ENCODE measurements around the gene OR4E2.
"Not testable (repeated sequence)": the region's sequence is repeated elsewhere in the genome, so short reads cannot be mapped to it uniquely, and the experiment has no call there.

The OR4E2 gene

GRCh38 chr14:21698538-21698937 is 44.9 kb downstream of the OR4E2 start:
- DNase-seq: not testable (repeated sequence)

DNA sequence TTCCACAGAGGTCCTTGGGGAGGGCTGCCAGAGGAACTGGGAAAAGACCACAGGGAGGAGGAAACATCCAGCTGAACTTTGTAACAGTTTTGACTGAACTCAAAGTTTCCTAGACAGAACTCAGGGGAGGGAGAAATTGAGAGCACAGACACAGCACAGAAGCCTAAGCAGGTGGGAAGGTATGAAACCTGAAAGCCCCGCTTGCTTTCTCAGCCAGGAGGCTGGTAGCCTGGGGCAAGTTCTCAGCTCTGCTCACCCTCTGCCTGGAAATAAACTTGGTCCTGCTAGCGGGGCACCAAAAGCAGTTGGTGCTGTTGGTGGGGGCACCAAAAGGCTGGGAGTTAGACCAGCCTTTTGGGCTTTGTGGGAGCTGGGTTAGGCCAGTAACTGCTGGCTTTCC is 45.9 kb downstream of the OR4E2 start:
- no peak for DNase-seq

- DNase-seq: no peak
Observed at GRCh38 chr14:21702316-21702715, 48.7 kb downstream of the OR4E2 start.

GRCh38 chr14:21703357-21704326 is 50.0 kb downstream of the OR4E2 start:
- no peak for DNase-seq

DNA sequence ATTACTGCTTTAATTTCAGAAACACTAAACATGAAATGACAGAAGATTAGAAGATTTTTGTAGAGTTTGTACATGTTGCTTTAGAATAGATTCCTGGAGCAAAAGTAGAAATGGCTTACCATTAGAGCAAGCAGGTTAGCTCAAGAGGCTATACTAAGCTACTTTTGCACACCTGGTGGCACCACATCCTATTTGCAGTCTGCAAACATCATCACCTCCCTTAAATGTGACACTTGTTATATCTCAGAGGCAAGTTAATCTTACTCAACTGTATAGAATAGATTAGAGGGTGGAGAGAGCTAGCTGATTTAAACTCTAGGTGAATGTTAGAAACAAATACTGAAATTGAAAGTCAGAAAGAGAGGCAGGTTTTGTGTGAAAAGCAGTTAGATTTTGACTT is 50.7 kb downstream of the OR4E2 start:
- DNase-seq: no peak

DNA sequence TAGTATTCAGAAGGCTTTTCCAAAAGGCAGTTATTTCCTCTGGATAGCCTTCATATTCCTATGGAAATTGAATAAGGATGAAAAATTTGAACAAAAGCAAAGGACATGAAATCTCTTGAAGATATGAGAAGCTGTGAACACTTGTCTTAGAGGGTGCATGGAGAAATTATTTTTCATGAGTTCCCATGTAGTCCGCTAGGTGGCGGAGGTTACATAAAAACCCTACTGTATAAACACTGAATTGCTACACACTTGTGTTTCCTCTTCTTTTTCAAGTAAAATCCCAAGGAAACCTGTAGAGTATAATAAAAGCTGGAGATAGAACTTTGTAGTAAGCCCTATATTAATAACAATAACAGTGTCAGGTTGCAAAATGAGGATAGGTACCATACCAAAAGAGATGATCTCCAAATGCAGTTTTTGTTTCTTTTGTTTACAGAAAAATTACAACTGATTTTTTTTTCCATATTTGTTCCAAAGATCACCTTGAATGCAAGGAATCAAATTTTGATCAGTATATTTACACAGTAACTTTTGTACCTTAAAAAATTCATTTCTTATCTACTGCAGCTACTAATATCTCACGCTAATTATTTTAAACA is 57.8 kb downstream of the OR4E2 start:
- DNase-seq: no peak

GRCh38 chr14:21712036-21712435 is 58.4 kb downstream of the OR4E2 start:
- no peak for DNase-seq

DNA sequence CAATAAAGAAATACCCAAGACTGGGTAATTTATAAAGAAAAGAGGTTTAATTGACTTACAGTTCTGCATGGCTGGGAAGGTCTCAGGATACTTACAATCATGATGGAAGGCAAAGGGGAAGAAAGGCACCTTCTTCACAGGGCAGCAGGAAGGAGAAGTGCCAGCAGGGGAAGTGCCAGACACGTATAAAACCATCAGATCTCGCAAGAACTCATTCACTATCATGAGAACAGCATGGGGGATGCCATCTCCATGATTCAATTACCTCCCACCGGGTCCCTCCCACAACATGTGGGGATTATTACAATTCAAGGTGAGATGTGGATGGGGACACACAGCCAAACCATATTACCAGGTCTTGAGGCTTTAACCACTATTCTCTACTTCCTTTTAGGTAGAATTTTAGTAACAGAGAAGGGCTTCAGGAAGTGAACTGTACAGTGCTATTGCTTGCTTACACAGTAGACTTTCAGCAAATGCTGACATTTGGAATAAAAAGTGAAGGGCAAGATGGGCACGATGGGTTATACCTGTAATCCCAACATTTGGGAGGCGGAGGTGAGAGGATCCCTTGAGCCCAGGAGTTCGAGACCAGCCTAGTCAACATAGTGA is 60.8 kb downstream of the OR4E2 start:
- DNase-seq: no peak
